HEK293 (cell line): ENCODE data around the gene FXYD4.

Source experiments
- CTCF ChIA-PET: fragments of 350-600 bp; formaldehyde crosslinking; extraction: SDS; loops from one replicate; lab custom pipeline; 2021; ENCODE audit warnings: antibody characterized with exemption; lab: Yijun Ruan, JAX
- POLR2A ChIA-PET: fragments of 300-600 bp; formaldehyde crosslinking; extraction: SDS; loops from one replicate; lab custom pipeline; 2020; ENCODE audit warnings: antibody characterized with exemption, inconsistent platforms; lab: Yijun Ruan, JAX
- H3K27ac ChIP-seq: fragments of 200-500 bp; sonication (Bioruptor generic); 2 replicates; pipeline ENCODE4 v1.5.1; 2014; ENCODE audit warnings: low read depth, low read length, control low read depth, inconsistent platforms; ENCODE audit errors: extremely low read depth
- H3K36me3 ChIP-seq, 2 experiments: fragments of 200-500 bp in 1 of 2; sonication (Bioruptor generic) in 1 of 2; 1 replicate in 1 of 2; 2 replicates in 1 of 2; pipeline ENCODE4 v1.5.1; 2014 to 2017; ENCODE audit warnings: inconsistent platforms in 2 of 2, low read length in 2 of 2; ENCODE audit not compliant: control insufficient read depth in 2 of 2, insufficient read depth in 1 of 2
- H3K4me1 ChIP-seq: fragments of 200-500 bp; sonication (Bioruptor generic); 2 replicates; pipeline ENCODE4 v1.5.1; 2014; ENCODE audit warnings: mild to moderate bottlenecking, low read length, inconsistent platforms; ENCODE audit not compliant: control insufficient read depth, insufficient read depth
- H3K4me3 ChIP-seq: 2 replicates; pipeline ENCODE4 v1.5.1; 2011; ENCODE audit warnings: low read depth, mild to moderate bottlenecking, control low read depth, low read length, moderate library complexity
- H3K9me3 ChIP-seq: fragments of 200-500 bp; sonication (Bioruptor generic); 2 replicates; pipeline ENCODE4 v1.5.1; 2014; ENCODE audit warnings: low read depth, low read length, inconsistent platforms; ENCODE audit not compliant: control insufficient read depth, insufficient read depth
- BCL11A ChIP-seq: fragments of 450-650 bp; formaldehyde crosslinking; IDR thresholded peaks from 2 replicates; pipeline ENCODE4 v1.5.1; 2016; ENCODE audit warnings: low read depth, missing biosample characterization, missing genetic modification characterization
- KLF17 ChIP-seq: fragments of 450-650 bp; formaldehyde crosslinking; IDR thresholded peaks from 2 replicates; pipeline ENCODE4 v1.5.1; 2016; ENCODE audit warnings: missing biosample characterization, missing genetic modification characterization
- MEIS1 ChIP-seq: sonication (generic); formaldehyde crosslinking; IDR thresholded peaks from 2 replicates; pipeline ENCODE4 v1.8.1; 2022; ENCODE audit warnings: missing genetic modification reagents, mild to moderate bottlenecking, borderline replicate concordance
- MZF1 ChIP-seq: fragments of 450-650 bp; formaldehyde crosslinking; IDR thresholded peaks from 2 replicates; pipeline ENCODE4 v1.5.1; 2017; ENCODE audit warnings: missing biosample characterization, missing genetic modification characterization, borderline replicate concordance
- OVOL3 ChIP-seq: fragments of 450-650 bp; formaldehyde crosslinking; IDR thresholded peaks from 2 replicates; pipeline ENCODE4 v1.5.1; 2016; ENCODE audit warnings: missing biosample characterization, missing genetic modification characterization
- PBX3 ChIP-seq: sonication (generic); formaldehyde crosslinking; IDR thresholded peaks from 2 replicates; pipeline ENCODE4 v1.8.1; 2022; ENCODE audit warnings: mild to moderate bottlenecking, moderate library complexity, missing genetic modification reagents
- RBAK ChIP-seq: fragments of 450-650 bp; formaldehyde crosslinking; IDR thresholded peaks from 2 replicates; pipeline ENCODE4 v1.5.1; 2016; ENCODE audit warnings: missing biosample characterization, missing genetic modification characterization
- SETDB1 ChIP-seq: IDR thresholded peaks from one replicate; pipeline ENCODE4 v1.6.1; 2017; ENCODE audit warnings: mild to moderate bottlenecking, low read length, moderate library complexity, mixed read lengths; ENCODE audit not compliant: insufficient read length
- WT1 ChIP-seq: fragments of 450-650 bp; formaldehyde crosslinking; IDR thresholded peaks from 2 replicates; pipeline ENCODE4 v1.5.1; 2016; ENCODE audit warnings: missing biosample characterization, missing genetic modification characterization
- ZBTB21 ChIP-seq: fragments of 450-650 bp; formaldehyde crosslinking; IDR thresholded peaks from 2 replicates; pipeline ENCODE4 v1.5.1; 2017; ENCODE audit warnings: missing biosample characterization, missing genetic modification characterization
- ZNF133 ChIP-seq: fragments of 450-650 bp; formaldehyde crosslinking; IDR thresholded peaks from 2 replicates; pipeline ENCODE4 v1.5.1; 2016; ENCODE audit warnings: missing biosample characterization, missing genetic modification characterization
- ZNF184 ChIP-seq: fragments of 450-650 bp; IDR thresholded peaks from 2 replicates; pipeline ENCODE4 v1.5.1; 2018; ENCODE audit warnings: missing biosample characterization, mild to moderate bottlenecking, missing genetic modification characterization
- ZNF19 ChIP-seq: fragments of 450-650 bp; formaldehyde crosslinking; IDR thresholded peaks from 2 replicates; pipeline ENCODE4; 2016; ENCODE audit warnings: missing biosample characterization, missing genetic modification characterization, low read depth
- ZNF280D ChIP-seq: fragments of 450-650 bp; formaldehyde crosslinking; IDR thresholded peaks from 2 replicates; pipeline ENCODE4 v1.5.1; 2016; ENCODE audit warnings: missing biosample characterization, missing genetic modification characterization
- ZNF335 ChIP-seq: fragments of 450-650 bp; formaldehyde crosslinking; conservative IDR thresholded peaks from 2 replicates; pipeline ENCODE4 v1.5.1; 2016; ENCODE audit warnings: missing biosample characterization, missing genetic modification characterization
- ZNF398 ChIP-seq: fragments of 450-650 bp; formaldehyde crosslinking; IDR thresholded peaks from 2 replicates; pipeline ENCODE4 v1.5.1; 2017; ENCODE audit warnings: missing biosample characterization, missing genetic modification characterization
- ZNF48 ChIP-seq: fragments of 450-650 bp; formaldehyde crosslinking; IDR thresholded peaks from 2 replicates; pipeline ENCODE4 v1.5.1; 2016; ENCODE audit warnings: missing biosample characterization, missing genetic modification characterization
- ZNF488 ChIP-seq: fragments of 450-650 bp; formaldehyde crosslinking; IDR thresholded peaks from 2 replicates; pipeline ENCODE4 v1.5.1; 2016; ENCODE audit warnings: missing biosample characterization, missing genetic modification characterization
- ZNF521 ChIP-seq: fragments of 450-650 bp; formaldehyde crosslinking; IDR thresholded peaks from 2 replicates; pipeline ENCODE4 v1.5.1; 2017; ENCODE audit warnings: missing biosample characterization, mild to moderate bottlenecking, missing genetic modification characterization
- ZNF555 ChIP-seq: fragments of 450-650 bp; formaldehyde crosslinking; conservative IDR thresholded peaks from 2 replicates; pipeline ENCODE4 v1.5.1; 2017; ENCODE audit warnings: missing biosample characterization, mild to moderate bottlenecking, missing genetic modification characterization, inconsistent platforms
- ZNF558 ChIP-seq: fragments of 450-650 bp; formaldehyde crosslinking; IDR thresholded peaks from 2 replicates; pipeline ENCODE4 v1.5.1; 2016; ENCODE audit warnings: missing biosample characterization, missing genetic modification characterization
- ZNF670 ChIP-seq: fragments of 450-650 bp; formaldehyde crosslinking; IDR thresholded peaks from 2 replicates; pipeline ENCODE4 v1.5.1; 2016; ENCODE audit warnings: missing biosample characterization, missing genetic modification characterization, low read depth
- ZNF704 ChIP-seq: fragments of 450-650 bp; formaldehyde crosslinking; IDR thresholded peaks from 2 replicates; pipeline ENCODE4 v1.5.1; 2016; ENCODE audit warnings: missing biosample characterization, missing genetic modification characterization
- ZNF791 ChIP-seq: fragments of 450-650 bp; formaldehyde crosslinking; IDR thresholded peaks from 2 replicates; pipeline ENCODE4 v1.5.1; 2016; ENCODE audit warnings: missing biosample characterization, missing genetic modification characterization
- ZNF792 ChIP-seq: fragments of 450-650 bp; formaldehyde crosslinking; IDR thresholded peaks from 2 replicates; pipeline ENCODE4 v1.5.1; 2016; ENCODE audit warnings: missing biosample characterization, missing genetic modification characterization
- ZNF830 ChIP-seq: fragments of 450-650 bp; IDR thresholded peaks from 2 replicates; pipeline ENCODE4 v1.5.0; 2018; ENCODE audit warnings: missing biosample characterization, missing genetic modification characterization, low read depth, mild to moderate bottlenecking, moderate library complexity

Gene FXYD4

GRCh38 chr10:43409385-43410109 is 38.1 kb downstream of the FXYD4 start:
- Histone ChIP-seq H3K4me1 (0 out of 2 replicates have a peak, but pooled peaks cover 6% of the 10 kb centered on the region), H3K27ac (peak overlapping the region; percentile 17; the same call in 1 of the 2 replicates), H3K36me3 (no peaks in the 10 kb centered on the region), H3K4me3 (peak overlapping the region; percentile 38), H3K9me3 (no peaks in the 10 kb centered on the region)
- ChIA-PET CTCF (interaction anchor here (0.6 kb wide), 1 partner anchor 977 kb away, joined by 4 read pairs; no protein-coding TSS in a partner anchor), POLR2A (interaction anchor here (0.6 to 1.7 kb wide), 8 partner anchors 9 to 144 kb away, joined by 3 to 11 read pairs (median 4); partner anchors contain the start of gene ZNF487)
- TF ChIP-seq ZNF19 (tag by site-specific recombination): no peak
- no peak for TF ChIP-seq RBAK (tag by site-specific recombination)
- TF ChIP-seq ZNF670 (tag by site-specific recombination): no peak
- TF ChIP-seq MEIS1 (CRISPR knock-in tag): no peak
- TF ChIP-seq ZNF335 (tag by site-specific recombination): no peak; the same call in 1 of the 2 replicates
- no peak for TF ChIP-seq BCL11A (tag by site-specific recombination)
- no peak for TF ChIP-seq OVOL3
- TF ChIP-seq ZNF555 (tag by site-specific recombination): no peak
- no peak for TF ChIP-seq ZNF792 (tag by site-specific recombination)
- TF ChIP-seq ZNF830 (tag by site-specific recombination): no peak
- no peak for TF ChIP-seq ZNF48 (tag by site-specific recombination)
- TF ChIP-seq ZNF184 (tag by site-specific recombination): no peak
- TF ChIP-seq ZNF133: 0 out of 2 replicates have a peak, but pooled peaks have one; percentile 16
- peak; percentile 48 for TF ChIP-seq WT1 (tag by site-specific recombination)
- TF ChIP-seq KLF17 (tag by site-specific recombination): no peak
- no peak for TF ChIP-seq ZNF280D (tag by site-specific recombination)
- no peak for TF ChIP-seq ZNF488 (tag by site-specific recombination)
- no peak for TF ChIP-seq ZNF791 (tag by site-specific recombination)
- no peak for TF ChIP-seq ZNF558 (tag by site-specific recombination)
- TF ChIP-seq ZNF704: no peak
- TF ChIP-seq SETDB1: no peak
- no peak for TF ChIP-seq ZBTB21 (tag by site-specific recombination)
- peak; percentile 87 for TF ChIP-seq ZNF398 (tag by site-specific recombination)
- no peak for TF ChIP-seq ZNF521 (tag by site-specific recombination)
- 0 out of 2 replicates have a peak, but pooled peaks have one; percentile 29 for TF ChIP-seq PBX3
- TF ChIP-seq MZF1: no peak
